Peyer's patch (tissue), 4 donors: ENCODE results near the gene ONECUT1.

ENCODE experiments used
- POLR2A ChIP-seq, 2 donors: fragments of 450-650 bp; IDR thresholded peaks; one replicate each; pipeline ENCODE4 v1.5.1; 2017; ENCODE audit warnings: antibody characterized with exemption in 2 of 2, mild to moderate bottlenecking in 2 of 2, moderate library complexity in 2 of 2
- TF ChIP-seq, protein P1 (sequence below), 6 experiments: fragments of 450-650 bp in 4 of 6; fragments of 200-600 bp in 2 of 6; sonication (generic) in 1 of 6; IDR thresholded peaks; one replicate each; pipeline ENCODE4 v1.5.1; 2017 to 2019; ENCODE audit warnings: antibody characterized with exemption in 6 of 6, mild to moderate bottlenecking in 3 of 6, moderate library complexity in 1 of 6

DNA sequence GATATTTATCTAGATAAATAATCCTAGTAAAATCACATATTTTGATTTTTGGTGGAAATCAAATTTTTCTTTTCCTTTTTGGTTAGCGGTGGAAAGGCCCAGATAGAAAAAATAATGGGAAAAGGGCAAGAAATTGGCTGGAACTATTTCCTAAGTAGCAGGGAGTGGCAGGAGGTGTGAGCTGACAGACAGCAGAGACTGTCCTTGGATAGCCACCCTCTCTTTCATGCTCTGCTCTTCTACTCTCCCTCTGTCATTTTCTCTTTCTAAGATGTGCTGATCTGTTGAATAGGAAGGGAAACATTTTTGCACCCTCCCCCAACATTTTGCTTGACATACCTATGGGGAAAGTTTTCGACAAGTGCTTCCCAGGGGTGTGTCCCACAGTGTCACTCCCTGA lies 18.9 kb upstream of the ONECUT1 start:
- TF ChIP-seq, protein P1, sequence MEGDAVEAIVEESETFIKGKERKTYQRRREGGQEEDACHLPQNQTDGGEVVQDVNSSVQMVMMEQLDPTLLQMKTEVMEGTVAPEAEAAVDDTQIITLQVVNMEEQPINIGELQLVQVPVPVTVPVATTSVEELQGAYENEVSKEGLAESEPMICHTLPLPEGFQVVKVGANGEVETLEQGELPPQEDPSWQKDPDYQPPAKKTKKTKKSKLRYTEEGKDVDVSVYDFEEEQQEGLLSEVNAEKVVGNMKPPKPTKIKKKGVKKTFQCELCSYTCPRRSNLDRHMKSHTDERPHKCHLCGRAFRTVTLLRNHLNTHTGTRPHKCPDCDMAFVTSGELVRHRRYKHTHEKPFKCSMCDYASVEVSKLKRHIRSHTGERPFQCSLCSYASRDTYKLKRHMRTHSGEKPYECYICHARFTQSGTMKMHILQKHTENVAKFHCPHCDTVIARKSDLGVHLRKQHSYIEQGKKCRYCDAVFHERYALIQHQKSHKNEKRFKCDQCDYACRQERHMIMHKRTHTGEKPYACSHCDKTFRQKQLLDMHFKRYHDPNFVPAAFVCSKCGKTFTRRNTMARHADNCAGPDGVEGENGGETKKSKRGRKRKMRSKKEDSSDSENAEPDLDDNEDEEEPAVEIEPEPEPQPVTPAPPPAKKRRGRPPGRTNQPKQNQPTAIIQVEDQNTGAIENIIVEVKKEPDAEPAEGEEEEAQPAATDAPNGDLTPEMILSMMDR (IDR thresholded peaks at IDR 0.05): no peak
- no peak for TF ChIP-seq POLR2A (IDR thresholded peaks at IDR 0.05)
